NB4 (cell line): ENCODE results near the gene EDEM1.

Experiments used
- CTCF ChIP-seq: IDR thresholded peaks from one replicate; pipeline ENCODE4 v1.5.1; 2012; ENCODE audit warnings: low read depth, low read length
- MYC ChIP-seq: IDR thresholded peaks from 2 replicates; pipeline ENCODE4 v1.6.1; 2011; ENCODE audit warnings: low read depth, low read length

- TF ChIP-seq MYC (no peak), CTCF (no peak)
Measured at GRCh38 chr3:5138214-5138981, 49.1 kb upstream of the EDEM1 start.
